Head of caudate nucleus (tissue), 42 donors: ENCODE results near the gene ZNF423.

Source experiments
- DNase-seq, 42 donors: peaks; one replicate each; pipeline versions ENCODE4 v3.0.0 to v3.0.0-alpha.2; 2020 to 2021; ENCODE audit warnings: mixed read lengths in 7 of 42
- intact Hi-C: fragments of 100-400 bp; cut with DNase I; formaldehyde crosslinking; loops from one replicate; pipeline ENCODE4 v1.15.0; 2022

ZNF423 gene

GRCh38 chr16:49631187-49632041 lies 224.5 kb downstream of the ZNF423 start:
- intact Hi-C loops: no loop called here
- peak in 9 of 42 donors; percentile 10 to 48 (median 24) for DNase-seq

GRCh38 chr16:49630783-49631182 lies 225.1 kb downstream of the ZNF423 start:
- intact Hi-C loops: no loop called here
- DNase-seq: peak in 1 of 42 donors; percentile 6

- DNase-seq: peak in 1 of 42 donors; percentile 2
Observed at GRCh38 chr16:49629851-49630250, 226.1 kb downstream of the ZNF423 start.

GRCh38 chr16:49628148-49628547 lies 227.8 kb downstream of the ZNF423 start:
- no peak for DNase-seq
- intact Hi-C loops: no loop called here

More at GRCh38 chr16:49629851-49630250, 226.1 kb downstream of the ZNF423 start:
- intact Hi-C loops: no loop called here

GRCh38 chr16:49625311-49626065 lies 230.4 kb downstream of the ZNF423 start:
- DNase-seq: peak in 3 of 42 donors; percentile 1 to 17 (median 7)
- intact Hi-C loops: no loop called here

GRCh38 chr16:49623501-49624266 lies 232.2 kb downstream of the ZNF423 start:
- intact Hi-C loops: no loop called here

GRCh38 chr16:49622421-49623402 lies 233.2 kb downstream of the ZNF423 start:
- intact Hi-C loops: no loop called here
- DNase-seq: peak in 5 of 42 donors; percentile 1 to 35 (median 6)

More at GRCh38 chr16:49623501-49624266, 232.2 kb downstream of the ZNF423 start:
- peak in 3 of 42 donors; percentile 3 to 18 (median 7) for DNase-seq

GRCh38 chr16:49622084-49622390 lies 233.9 kb downstream of the ZNF423 start:
- intact Hi-C loops: no loop called here
- DNase-seq: peak in 2 of 42 donors; percentile 2 to 13

- intact Hi-C loops: no loop called here
- DNase-seq: peak in 2 of 42 donors; percentile 4 to 12
Observed at GRCh38 chr16:49621241-49622083, 234.4 kb downstream of the ZNF423 start.

- intact Hi-C loops: no loop called here
Observed at GRCh38 chr16:49620869-49621240, 235.1 kb downstream of the ZNF423 start.

GRCh38 chr16:49620158-49620868 lies 235.6 kb downstream of the ZNF423 start:
- intact Hi-C loops: no loop called here
- peak in 11 of 42 donors; percentile 7 to 72 (median 28) for DNase-seq

More at GRCh38 chr16:49620869-49621240, 235.1 kb downstream of the ZNF423 start:
- DNase-seq: peak in 2 of 42 donors; percentile 5 to 15

GRCh38 chr16:49619811-49620157 lies 236.1 kb downstream of the ZNF423 start:
- peak in 3 of 42 donors; percentile 4 to 11 (median 11) for DNase-seq
- intact Hi-C loops: no loop called here

GRCh38 chr16:49618955-49619354 lies 237.0 kb downstream of the ZNF423 start:
- peak in 1 of 42 donors; percentile 3 for DNase-seq
- intact Hi-C loops: no loop called here

GRCh38 chr16:49617710-49618330 lies 238.1 kb downstream of the ZNF423 start:
- intact Hi-C loops: no loop called here
- DNase-seq: peak in 5 of 42 donors; percentile 2 to 25 (median 7)

- peak in 7 of 42 donors; percentile 1 to 24 (median 8) for DNase-seq
- intact Hi-C loops: no loop called here
Observed at GRCh38 chr16:49617016-49617629, 238.8 kb downstream of the ZNF423 start.

GRCh38 chr16:49615576-49615975 lies 240.3 kb downstream of the ZNF423 start:
- intact Hi-C loops: no loop called here

More at GRCh38 chr16:49615576-49615975, 240.3 kb downstream of the ZNF423 start:
- peak in 4 of 42 donors; percentile 1 to 21 (median 4) for DNase-seq
